OCI-LY3 (cell line): ENCODE results near the gene KLHL13.

Experiments
- H2AFZ ChIP-seq: fragments of 200-600, 300-600 bp; shearing (Covaris generic); 2 replicates; pipeline ENCODE4 v1.6.0; 2014; ENCODE audit warnings: antibody characterized with exemption, low read depth, low read length
- H3K27ac ChIP-seq: fragments of 200-600, 300-600 bp; sonication (generic); 2 replicates; pipeline ENCODE4 v1.5.1; 2014; ENCODE audit warnings: mild to moderate bottlenecking, low read length, moderate library complexity, mixed read lengths
- H3K27me3 ChIP-seq: fragments of 200-600, 300-600 bp; sonication (generic); 2 replicates; pipeline ENCODE4 v1.6.1; 2014; ENCODE audit warnings: low read depth, low read length, mixed read lengths
- H3K36me3 ChIP-seq: fragments of 200-600, 300-600 bp; sonication (generic); replicated peaks from 2 replicates; pipeline ENCODE3; 2014; ENCODE audit warnings: low read depth, low read length, mixed read lengths
- H3K4me1 ChIP-seq: fragments of 300-600, 200-600 bp; sonication (generic); 2 replicates; pipeline ENCODE4 v1.6.1; 2014; ENCODE audit warnings: low read length, mixed read lengths
- H3K4me2 ChIP-seq: fragments of 200-600, 300-600 bp; sonication (generic); 2 replicates; pipeline ENCODE4 v1.6.1; 2014; ENCODE audit warnings: low read length, mixed read lengths
- H3K4me3 ChIP-seq: fragments of 300-600, 200-600 bp; sonication (generic); 2 replicates; pipeline ENCODE4 v1.5.1; 2014; ENCODE audit warnings: antibody characterized with exemption, mild to moderate bottlenecking, low read length, moderate library complexity
- H3K79me2 ChIP-seq: fragments of 300-600, 200-600 bp; shearing (Covaris generic); 2 replicates; pipeline ENCODE4 v1.6.1; 2014; ENCODE audit warnings: mild to moderate bottlenecking, low read length, mixed read lengths
- H3K9ac ChIP-seq: fragments of 300-600, 200-600 bp; shearing (Covaris generic); 2 replicates; pipeline ENCODE4 v1.6.0; 2014; ENCODE audit warnings: mild to moderate bottlenecking, low read length, moderate library complexity
- H3K9me3 ChIP-seq: fragments of 200-600, 300-600 bp; shearing (Covaris generic); 2 replicates; pipeline ENCODE4 v1.6.1; 2014; ENCODE audit warnings: low read length, mixed read lengths; ENCODE audit not compliant: insufficient read depth
- H4K20me1 ChIP-seq: fragments of 200-600, 300-600 bp; sonication (generic); 2 replicates; pipeline ENCODE4 v1.6.1; 2016; ENCODE audit warnings: low read length, mixed read lengths; ENCODE audit not compliant: insufficient read depth
- EZH2phosphoT487 ChIP-seq: fragments of 200-600 bp; shearing (Covaris generic); IDR thresholded peaks from 2 replicates; pipeline ENCODE4 v1.6.1; 2018; ENCODE audit warnings: antibody characterized with exemption, mixed run types, low read depth
- TF ChIP-seq, protein P1 (sequence below): fragments of 200-600, 300-600 bp; sonication (generic); IDR thresholded peaks from 2 replicates; pipeline ENCODE4 v1.5.1; 2014; ENCODE audit warnings: antibody characterized with exemption, low read length, low read depth

The KLHL13 gene

GRCh38 chrX:117995378-117995777 is 121.2 kb downstream of the KLHL13 start:
- TF ChIP-seq, protein P1, sequence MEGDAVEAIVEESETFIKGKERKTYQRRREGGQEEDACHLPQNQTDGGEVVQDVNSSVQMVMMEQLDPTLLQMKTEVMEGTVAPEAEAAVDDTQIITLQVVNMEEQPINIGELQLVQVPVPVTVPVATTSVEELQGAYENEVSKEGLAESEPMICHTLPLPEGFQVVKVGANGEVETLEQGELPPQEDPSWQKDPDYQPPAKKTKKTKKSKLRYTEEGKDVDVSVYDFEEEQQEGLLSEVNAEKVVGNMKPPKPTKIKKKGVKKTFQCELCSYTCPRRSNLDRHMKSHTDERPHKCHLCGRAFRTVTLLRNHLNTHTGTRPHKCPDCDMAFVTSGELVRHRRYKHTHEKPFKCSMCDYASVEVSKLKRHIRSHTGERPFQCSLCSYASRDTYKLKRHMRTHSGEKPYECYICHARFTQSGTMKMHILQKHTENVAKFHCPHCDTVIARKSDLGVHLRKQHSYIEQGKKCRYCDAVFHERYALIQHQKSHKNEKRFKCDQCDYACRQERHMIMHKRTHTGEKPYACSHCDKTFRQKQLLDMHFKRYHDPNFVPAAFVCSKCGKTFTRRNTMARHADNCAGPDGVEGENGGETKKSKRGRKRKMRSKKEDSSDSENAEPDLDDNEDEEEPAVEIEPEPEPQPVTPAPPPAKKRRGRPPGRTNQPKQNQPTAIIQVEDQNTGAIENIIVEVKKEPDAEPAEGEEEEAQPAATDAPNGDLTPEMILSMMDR: no peak
- TF ChIP-seq EZH2phosphoT487: no peak
- no peaks in the 10 kb centered on the region for H3K27me3 ChIP-seq
- H3K4me1 ChIP-seq: no peaks in the 10 kb centered on the region
- no peak overlapping the region for H3K4me2 ChIP-seq
- H2AFZ ChIP-seq: no peak overlapping the region
- no peaks in the 10 kb centered on the region for H3K36me3 ChIP-seq
- H3K79me2 ChIP-seq: no peaks in the 10 kb centered on the region
- H3K27ac ChIP-seq: no peak overlapping the region
- H3K9me3 ChIP-seq: no peaks in the 10 kb centered on the region
- no peak overlapping the region for H3K9ac ChIP-seq
- no peaks in the 10 kb centered on the region for H4K20me1 ChIP-seq
- H3K4me3 ChIP-seq: no peak overlapping the region

GRCh38 chrX:117992192-117992723 is 124.4 kb downstream of the KLHL13 start:
- no peak overlapping the region for H3K27ac ChIP-seq
- H3K36me3 ChIP-seq: no peaks in the 10 kb centered on the region
- no peaks in the 10 kb centered on the region for H3K4me1 ChIP-seq
- no peak overlapping the region for H3K4me2 ChIP-seq
- no peaks in the 10 kb centered on the region for H3K79me2 ChIP-seq
- no peak overlapping the region for H3K4me3 ChIP-seq
- no peaks in the 10 kb centered on the region for H3K9me3 ChIP-seq
- no peak overlapping the region for H2AFZ ChIP-seq
- H3K9ac ChIP-seq: no peak overlapping the region
- H3K27me3 ChIP-seq: no peaks in the 10 kb centered on the region
- no peaks in the 10 kb centered on the region for H4K20me1 ChIP-seq
- TF ChIP-seq EZH2phosphoT487: no peak
- TF ChIP-seq, protein P1: no peak

- H3K79me2 ChIP-seq: no peaks in the 10 kb centered on the region
- H3K27me3 ChIP-seq: no peaks in the 10 kb centered on the region
- no peaks in the 10 kb centered on the region for H3K9me3 ChIP-seq
- TF ChIP-seq, protein P1: no peak
- no peak for TF ChIP-seq EZH2phosphoT487
- no peaks in the 10 kb centered on the region for H4K20me1 ChIP-seq
- no peak overlapping the region for H3K9ac ChIP-seq
- no peaks in the 10 kb centered on the region for H3K4me1 ChIP-seq
- no peak overlapping the region for H3K4me2 ChIP-seq
- H3K4me3 ChIP-seq: no peak overlapping the region
- H3K36me3 ChIP-seq: no peaks in the 10 kb centered on the region
- no peak overlapping the region for H2AFZ ChIP-seq
- H3K27ac ChIP-seq: no peak overlapping the region
These were observed 126.2 kb downstream of the KLHL13 start for GRCh38 chrX:117990438-117990837.

GRCh38 chrX:117989512-117989911 is 127.1 kb downstream of the KLHL13 start:
- no peaks in the 10 kb centered on the region for H3K79me2 ChIP-seq
- no peaks in the 10 kb centered on the region for H4K20me1 ChIP-seq
- no peaks in the 10 kb centered on the region for H3K4me1 ChIP-seq
- no peaks in the 10 kb centered on the region for H3K27me3 ChIP-seq
- TF ChIP-seq EZH2phosphoT487: no peak
- TF ChIP-seq, protein P1: no peak
- no peaks in the 10 kb centered on the region for H3K36me3 ChIP-seq
- H3K9me3 ChIP-seq: no peaks in the 10 kb centered on the region
- no peak overlapping the region for H3K27ac ChIP-seq
- no peak overlapping the region for H2AFZ ChIP-seq
- no peak overlapping the region for H3K4me2 ChIP-seq
- no peak overlapping the region for H3K9ac ChIP-seq
- no peak overlapping the region for H3K4me3 ChIP-seq
